Measurements from ENCODE around the gene RTN4RL2.

RTN4RL2 gene

DNA sequence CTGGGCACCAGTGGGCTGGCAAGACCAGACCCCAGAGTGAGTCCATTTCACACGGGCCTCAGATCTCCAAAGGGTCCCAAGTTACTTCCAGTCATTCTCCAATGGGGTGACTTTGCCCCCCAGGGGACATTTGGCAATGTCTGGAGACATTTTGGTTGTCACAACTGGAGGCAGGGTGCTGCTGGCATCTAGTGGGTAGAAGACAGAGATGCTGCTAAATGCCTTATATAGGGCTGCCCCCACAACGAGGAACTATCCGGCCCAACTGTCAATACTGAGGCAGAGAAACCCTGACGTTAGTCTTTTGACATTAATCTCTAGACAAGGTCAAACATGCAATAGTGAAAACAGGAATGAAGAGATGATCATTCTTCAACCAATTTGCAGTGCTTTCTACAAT is 6.4 kb downstream of the RTN4RL2 start:
- no peak overlapping the region for H3K9ac ChIP-seq (ENCODE audit: low read length)
- H3K36me3 ChIP-seq (ENCODE audit: control insufficient read depth, insufficient read depth, low read length) = no peaks in the 10 kb centered on the region
- no peak overlapping the region for H3K4me3 ChIP-seq (ENCODE audit: low read depth, low read length)
- peaks cover 36% of the 10 kb centered on the region for H3K27me3 ChIP-seq (ENCODE audit: control insufficient read depth, insufficient read depth, low read length)
- no peaks in the 10 kb centered on the region for H3K9me3 ChIP-seq (ENCODE audit: control insufficient read depth, insufficient read depth, low read depth, low read length)
- H3K27ac ChIP-seq (ENCODE audit: low read depth, low read length) = no peak overlapping the region
- peaks cover 43% of the 10 kb centered on the region for H3K4me1 ChIP-seq (ENCODE audit: control insufficient read depth, insufficient read depth, low read length)

DNA sequence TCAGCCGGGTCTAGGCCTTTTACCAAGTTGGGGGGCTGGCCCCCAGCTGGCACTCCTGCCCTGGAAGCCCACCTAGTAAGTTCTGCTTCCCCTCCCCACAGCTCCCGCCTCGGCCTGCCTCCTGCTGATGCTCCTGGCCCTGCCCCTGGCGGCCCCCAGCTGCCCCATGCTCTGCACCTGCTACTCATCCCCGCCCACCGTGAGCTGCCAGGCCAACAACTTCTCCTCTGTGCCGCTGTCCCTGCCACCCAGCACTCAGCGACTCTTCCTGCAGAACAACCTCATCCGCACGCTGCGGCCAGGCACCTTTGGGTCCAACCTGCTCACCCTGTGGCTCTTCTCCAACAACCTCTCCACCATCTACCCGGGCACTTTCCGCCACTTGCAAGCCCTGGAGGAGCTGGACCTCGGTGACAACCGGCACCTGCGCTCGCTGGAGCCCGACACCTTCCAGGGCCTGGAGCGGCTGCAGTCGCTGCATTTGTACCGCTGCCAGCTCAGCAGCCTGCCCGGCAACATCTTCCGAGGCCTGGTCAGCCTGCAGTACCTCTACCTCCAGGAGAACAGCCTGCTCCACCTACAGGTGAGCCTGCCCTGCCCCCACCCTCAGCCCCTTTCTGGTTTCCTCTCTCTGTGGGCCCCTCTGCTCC is 7.3 kb downstream of the RTN4RL2 start:
- Histone ChIP-seq H3K4me3 (ENCODE audit: low read depth, low read length) (no peak overlapping the region), H3K4me1 (ENCODE audit: control insufficient read depth, insufficient read depth, low read length) (peaks cover 42% of the 10 kb centered on the region), H3K27me3 (ENCODE audit: control insufficient read depth, insufficient read depth, low read length) (peaks cover 28% of the 10 kb centered on the region), H3K9ac (ENCODE audit: low read length) (no peak overlapping the region), H3K27ac (ENCODE audit: low read depth, low read length) (no peak overlapping the region), H3K9me3 (ENCODE audit: control insufficient read depth, insufficient read depth, low read depth, low read length) (no peaks in the 10 kb centered on the region), H3K36me3 (ENCODE audit: control insufficient read depth, insufficient read depth, low read length) (no peaks in the 10 kb centered on the region)

DNA sequence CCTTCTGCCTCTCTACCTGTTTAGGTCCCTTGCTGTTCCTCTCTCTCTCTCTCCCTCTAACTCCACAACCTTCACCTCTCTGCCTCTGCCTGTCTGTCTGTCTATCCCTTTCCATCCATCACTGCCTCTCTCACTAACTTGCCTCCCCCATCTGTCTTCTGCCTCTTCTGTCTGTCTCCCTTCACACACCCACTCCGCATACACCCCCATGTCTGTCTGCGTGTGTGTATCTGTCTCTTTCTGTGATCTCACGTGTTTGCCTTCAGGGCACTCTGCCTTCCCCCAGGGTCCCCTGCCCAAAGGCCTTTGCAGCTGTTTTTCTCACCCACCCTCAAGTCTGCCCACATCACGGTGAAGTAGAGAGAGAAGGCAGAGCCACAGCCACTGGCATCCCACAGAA is 7.9 kb downstream of the RTN4RL2 start:
- no peaks in the 10 kb centered on the region for H3K36me3 ChIP-seq (ENCODE audit: control insufficient read depth, insufficient read depth, low read length)
- peaks cover 26% of the 10 kb centered on the region for H3K27me3 ChIP-seq (ENCODE audit: control insufficient read depth, insufficient read depth, low read length)
- H3K9ac ChIP-seq (ENCODE audit: low read length) = no peak overlapping the region
- H3K4me3 ChIP-seq (ENCODE audit: low read depth, low read length) = no peak overlapping the region
- peaks cover 35% of the 10 kb centered on the region for H3K4me1 ChIP-seq (ENCODE audit: control insufficient read depth, insufficient read depth, low read length)
- H3K9me3 ChIP-seq (ENCODE audit: control insufficient read depth, insufficient read depth, low read depth, low read length) = no peaks in the 10 kb centered on the region
- no peak overlapping the region for H3K27ac ChIP-seq (ENCODE audit: low read depth, low read length)

DNA sequence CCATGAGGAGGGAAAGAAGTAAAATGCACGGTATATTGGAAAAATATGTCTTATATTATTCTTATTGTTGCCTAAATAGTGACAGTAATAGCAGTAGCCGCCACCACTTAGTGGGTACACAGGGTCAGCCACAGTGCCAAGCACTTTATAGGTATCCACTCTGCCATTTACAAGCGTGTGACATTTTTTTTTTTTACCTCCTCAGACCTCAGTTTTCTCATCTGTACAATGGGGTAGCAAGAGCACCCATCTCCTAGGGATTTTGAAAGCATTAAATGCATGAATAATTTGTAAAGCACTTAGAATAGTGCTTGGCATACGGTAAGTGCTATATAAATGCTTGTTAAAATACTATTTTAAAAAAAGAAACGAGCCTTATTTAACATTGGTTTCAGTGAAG is 8.9 kb downstream of the RTN4RL2 start:
- Histone ChIP-seq H3K9ac (ENCODE audit: low read length) (no peak overlapping the region), H3K4me3 (ENCODE audit: low read depth, low read length) (no peak overlapping the region), H3K9me3 (ENCODE audit: control insufficient read depth, insufficient read depth, low read depth, low read length) (no peaks in the 10 kb centered on the region), H3K4me1 (ENCODE audit: control insufficient read depth, insufficient read depth, low read length) (peaks cover 29% of the 10 kb centered on the region), H3K27ac (ENCODE audit: low read depth, low read length) (no peak overlapping the region), H3K27me3 (ENCODE audit: control insufficient read depth, insufficient read depth, low read length) (peaks cover 19% of the 10 kb centered on the region), H3K36me3 (ENCODE audit: control insufficient read depth, insufficient read depth, low read length) (no peaks in the 10 kb centered on the region)

DNA sequence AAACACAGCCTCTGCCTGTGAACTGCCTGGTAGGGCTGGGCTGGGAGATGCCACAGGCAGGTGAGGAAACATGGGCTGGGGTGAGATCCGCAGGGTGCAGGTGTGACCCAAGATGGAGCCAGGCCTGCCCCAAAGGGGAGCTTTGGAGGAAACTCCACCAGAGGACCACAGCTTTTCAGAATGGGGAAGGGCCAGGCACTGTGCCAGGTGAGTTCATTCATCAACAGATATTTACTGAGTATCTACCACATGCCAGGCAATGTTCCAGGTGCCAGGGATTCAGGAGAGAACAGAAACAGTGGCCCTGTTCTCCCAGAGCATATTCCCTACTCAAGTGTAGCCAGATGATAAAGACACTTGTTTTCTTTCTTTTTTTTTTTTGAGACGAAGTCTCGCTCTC is 11.2 kb downstream of the RTN4RL2 start:
- no peak overlapping the region for H3K9ac ChIP-seq (ENCODE audit: low read length)
- no peak overlapping the region for H3K27ac ChIP-seq (ENCODE audit: low read depth, low read length)
- H3K9me3 ChIP-seq (ENCODE audit: control insufficient read depth, insufficient read depth, low read depth, low read length) = no peaks in the 10 kb centered on the region
- H3K4me3 ChIP-seq (ENCODE audit: low read depth, low read length) = no peak overlapping the region
- no peaks in the 10 kb centered on the region for H3K36me3 ChIP-seq (ENCODE audit: control insufficient read depth, insufficient read depth, low read length)
- peaks cover 28% of the 10 kb centered on the region for H3K4me1 ChIP-seq (ENCODE audit: control insufficient read depth, insufficient read depth, low read length)
- H3K27me3 ChIP-seq (ENCODE audit: control insufficient read depth, insufficient read depth, low read length) = peaks cover 32% of the 10 kb centered on the region

DNA sequence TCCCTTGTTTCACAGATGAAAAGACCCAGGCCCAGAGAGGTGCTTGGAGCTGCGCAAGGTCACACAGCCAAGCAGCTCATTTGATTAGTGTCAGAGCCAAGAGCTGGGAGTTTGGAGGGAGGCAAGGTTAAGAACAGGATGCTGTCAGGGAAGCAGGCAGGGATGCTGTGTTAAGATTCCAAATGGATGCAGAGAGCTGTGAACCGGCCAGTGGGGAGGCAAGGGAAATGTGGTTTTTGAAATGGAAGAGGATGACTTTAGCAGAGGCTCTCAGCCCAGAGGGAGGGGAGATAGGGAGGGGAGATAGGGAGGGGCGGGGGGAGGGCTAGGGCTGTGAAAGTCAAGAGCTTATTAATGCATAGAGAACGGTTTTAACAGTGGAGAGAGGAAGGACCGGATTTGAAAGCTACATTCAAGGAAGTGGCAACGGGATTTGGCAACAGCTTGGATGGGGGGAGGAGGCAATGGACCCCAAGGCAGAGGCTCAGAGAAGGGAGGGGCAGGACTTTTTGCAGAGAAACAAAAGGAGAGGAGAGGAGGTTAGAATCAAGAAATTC is 13.0 kb downstream of the RTN4RL2 start:
- Histone ChIP-seq H3K27me3 (ENCODE audit: control insufficient read depth, insufficient read depth, low read length) (peaks cover 50% of the 10 kb centered on the region), H3K27ac (ENCODE audit: low read depth, low read length) (no peak overlapping the region), H3K4me3 (ENCODE audit: low read depth, low read length) (no peak overlapping the region), H3K9ac (ENCODE audit: low read length) (no peak overlapping the region), H3K9me3 (ENCODE audit: control insufficient read depth, insufficient read depth, low read depth, low read length) (no peaks in the 10 kb centered on the region), H3K36me3 (ENCODE audit: control insufficient read depth, insufficient read depth, low read length) (no peaks in the 10 kb centered on the region), H3K4me1 (ENCODE audit: control insufficient read depth, insufficient read depth, low read length) (peaks cover 28% of the 10 kb centered on the region)

DNA sequence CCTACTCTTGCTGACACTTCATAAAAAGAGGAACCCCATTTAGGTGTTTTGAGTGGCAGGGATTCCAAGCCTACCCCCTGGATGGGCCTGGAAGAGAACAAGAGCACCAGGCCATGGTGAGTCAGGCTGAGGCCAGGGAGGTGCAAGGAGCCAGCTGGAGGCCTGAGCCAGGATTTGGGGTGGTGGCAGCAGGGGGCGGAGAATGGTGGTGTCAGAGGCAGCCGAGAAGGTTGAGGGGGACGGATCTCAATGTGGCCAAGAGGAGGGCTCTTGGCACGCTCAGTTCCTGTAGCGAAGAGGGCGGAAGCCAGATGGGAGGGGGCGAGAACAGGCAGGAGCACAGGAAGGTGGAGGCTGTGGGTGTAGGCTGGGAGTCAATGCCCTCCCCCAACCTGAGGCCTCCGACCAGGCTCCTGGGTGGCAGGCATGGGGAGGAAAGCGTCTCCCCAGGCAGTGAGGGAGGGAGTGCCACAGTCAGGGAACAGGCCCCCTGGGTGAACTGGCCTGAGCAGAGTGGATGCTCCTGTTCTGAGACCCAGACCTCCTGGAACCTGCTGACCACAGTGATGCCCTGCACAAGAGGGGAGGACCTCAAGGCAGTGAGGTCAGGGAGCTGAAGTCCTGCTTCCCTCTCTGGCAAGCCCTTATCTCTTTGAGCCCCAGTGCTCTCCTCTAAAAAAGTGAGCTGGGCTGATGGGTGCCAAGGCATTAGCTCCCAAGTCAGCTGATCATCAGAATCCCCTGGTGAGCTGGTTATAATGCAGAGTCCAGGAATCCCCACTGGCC is 13.9 kb downstream of the RTN4RL2 start:
- Histone ChIP-seq H3K9me3 (ENCODE audit: control insufficient read depth, insufficient read depth, low read depth, low read length) (no peaks in the 10 kb centered on the region), H3K36me3 (ENCODE audit: control insufficient read depth, insufficient read depth, low read length) (no peaks in the 10 kb centered on the region), H3K27ac (ENCODE audit: low read depth, low read length) (no peak overlapping the region), H3K4me3 (ENCODE audit: low read depth, low read length) (no peak overlapping the region), H3K9ac (ENCODE audit: low read length) (no peak overlapping the region), H3K4me1 (ENCODE audit: control insufficient read depth, insufficient read depth, low read length) (peaks cover 23% of the 10 kb centered on the region), H3K27me3 (ENCODE audit: control insufficient read depth, insufficient read depth, low read length) (peaks cover 52% of the 10 kb centered on the region)

DNA sequence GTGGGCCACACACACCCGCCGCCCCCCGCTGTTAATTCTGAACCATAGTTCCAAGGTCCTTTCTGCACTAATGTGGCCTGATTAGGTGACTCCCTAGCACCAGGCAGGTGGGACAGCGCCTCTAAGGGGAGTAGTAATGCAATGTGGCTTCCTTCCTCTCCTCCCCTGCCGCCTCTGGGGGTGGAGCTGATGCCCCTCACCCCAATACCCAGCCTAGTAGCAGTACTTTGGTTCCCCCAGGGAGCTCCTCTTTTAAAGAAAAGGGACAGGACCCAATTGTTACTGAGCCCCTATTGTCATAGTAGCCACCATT is 14.4 kb downstream of the RTN4RL2 start:
- Histone ChIP-seq H3K9me3 (ENCODE audit: control insufficient read depth, insufficient read depth, low read depth, low read length) (no peaks in the 10 kb centered on the region), H3K36me3 (ENCODE audit: control insufficient read depth, insufficient read depth, low read length) (no peaks in the 10 kb centered on the region), H3K4me1 (ENCODE audit: control insufficient read depth, insufficient read depth, low read length) (peaks cover 23% of the 10 kb centered on the region), H3K4me3 (ENCODE audit: low read depth, low read length) (no peak overlapping the region), H3K27me3 (ENCODE audit: control insufficient read depth, insufficient read depth, low read length) (peaks cover 52% of the 10 kb centered on the region), H3K27ac (ENCODE audit: low read depth, low read length) (no peak overlapping the region), H3K9ac (ENCODE audit: low read length) (no peak overlapping the region)

DNA sequence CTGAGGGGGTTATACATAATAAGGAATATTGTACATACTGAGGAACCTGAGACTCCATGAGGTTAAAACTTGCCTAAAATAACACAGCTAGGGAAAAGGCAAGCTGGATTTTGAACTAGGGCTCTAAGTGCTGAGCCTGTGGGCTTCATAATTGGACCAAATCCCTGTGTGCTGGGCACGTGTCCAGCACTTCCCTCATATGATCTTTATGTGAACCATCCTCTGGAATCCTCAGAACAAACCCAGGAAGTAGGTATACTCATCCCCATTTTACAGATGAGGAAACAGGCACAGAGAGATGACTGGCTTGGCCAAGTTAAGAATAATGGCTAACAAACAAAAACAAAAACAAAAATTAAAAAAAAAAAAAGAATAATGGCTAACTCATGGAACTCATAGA is 14.9 kb downstream of the RTN4RL2 start:
- H3K4me3 ChIP-seq (ENCODE audit: low read depth, low read length) = no peak overlapping the region
- H3K36me3 ChIP-seq (ENCODE audit: control insufficient read depth, insufficient read depth, low read length) = no peaks in the 10 kb centered on the region
- peaks cover 25% of the 10 kb centered on the region for H3K4me1 ChIP-seq (ENCODE audit: control insufficient read depth, insufficient read depth, low read length)

DNA sequence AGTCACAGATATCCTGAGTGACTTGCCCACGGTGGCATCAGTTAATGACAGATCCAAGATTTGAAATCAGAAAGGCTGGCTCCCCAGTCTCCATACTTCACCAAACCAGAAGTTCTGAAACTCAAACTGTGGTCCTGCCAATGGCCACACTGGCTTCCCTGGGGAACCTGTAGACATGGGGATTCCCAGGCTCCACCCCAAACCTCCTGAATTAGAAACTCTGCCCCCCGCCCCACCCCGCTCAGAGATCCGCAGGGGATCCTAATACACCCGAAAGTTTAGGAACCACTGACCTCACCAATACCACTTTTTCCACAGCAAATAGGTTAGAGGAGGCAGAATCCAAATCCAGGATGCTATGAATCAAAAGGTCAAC is 15.3 kb downstream of the RTN4RL2 start:
- Histone ChIP-seq H3K9me3 (ENCODE audit: control insufficient read depth, insufficient read depth, low read depth, low read length) (no peaks in the 10 kb centered on the region), H3K27me3 (ENCODE audit: control insufficient read depth, insufficient read depth, low read length) (peaks cover 58% of the 10 kb centered on the region), H3K9ac (ENCODE audit: low read length) (no peak overlapping the region), H3K4me1 (ENCODE audit: control insufficient read depth, insufficient read depth, low read length) (peaks cover 29% of the 10 kb centered on the region), H3K36me3 (ENCODE audit: control insufficient read depth, insufficient read depth, low read length) (no peaks in the 10 kb centered on the region), H3K27ac (ENCODE audit: low read depth, low read length) (no peak overlapping the region), H3K4me3 (ENCODE audit: low read depth, low read length) (peak overlapping the region; percentile 63)

More for the DNA sequence above, 14.9 kb downstream of the RTN4RL2 start:
- Histone ChIP-seq H3K27ac (ENCODE audit: low read depth, low read length) (no peak overlapping the region), H3K27me3 (ENCODE audit: control insufficient read depth, insufficient read depth, low read length) (peaks cover 55% of the 10 kb centered on the region), H3K9me3 (ENCODE audit: control insufficient read depth, insufficient read depth, low read depth, low read length) (no peaks in the 10 kb centered on the region), H3K9ac (ENCODE audit: low read length) (no peak overlapping the region)

DNA sequence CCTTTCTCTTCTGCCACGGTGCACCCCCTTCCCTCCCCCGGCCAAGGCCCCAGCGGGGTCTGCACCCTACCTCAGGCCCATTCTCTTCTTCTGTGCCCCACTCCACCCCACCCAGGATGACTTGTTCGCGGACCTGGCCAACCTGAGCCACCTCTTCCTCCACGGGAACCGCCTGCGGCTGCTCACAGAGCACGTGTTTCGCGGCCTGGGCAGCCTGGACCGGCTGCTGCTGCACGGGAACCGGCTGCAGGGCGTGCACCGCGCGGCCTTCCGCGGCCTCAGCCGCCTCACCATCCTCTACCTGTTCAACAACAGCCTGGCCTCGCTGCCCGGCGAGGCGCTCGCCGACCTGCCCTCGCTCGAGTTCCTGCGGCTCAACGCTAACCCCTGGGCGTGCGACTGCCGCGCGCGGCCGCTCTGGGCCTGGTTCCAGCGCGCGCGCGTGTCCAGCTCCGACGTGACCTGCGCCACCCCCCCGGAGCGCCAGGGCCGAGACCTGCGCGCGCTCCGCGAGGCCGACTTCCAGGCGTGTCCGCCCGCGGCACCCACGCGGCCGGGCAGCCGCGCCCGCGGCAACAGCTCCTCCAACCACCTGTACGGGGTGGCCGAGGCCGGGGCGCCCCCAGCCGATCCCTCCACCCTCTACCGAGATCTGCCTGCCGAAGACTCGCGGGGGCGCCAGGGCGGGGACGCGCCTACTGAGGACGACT is 15.9 kb downstream of the RTN4RL2 start:
- peak overlapping the region; percentile 63 for H3K4me3 ChIP-seq (ENCODE audit: low read depth, low read length)
- H3K4me1 ChIP-seq (ENCODE audit: control insufficient read depth, insufficient read depth, low read length) = peaks cover 29% of the 10 kb centered on the region
- no peak overlapping the region for H3K27ac ChIP-seq (ENCODE audit: low read depth, low read length)
- H3K9me3 ChIP-seq (ENCODE audit: control insufficient read depth, insufficient read depth, low read depth, low read length) = no peaks in the 10 kb centered on the region
- peaks cover 63% of the 10 kb centered on the region for H3K27me3 ChIP-seq (ENCODE audit: control insufficient read depth, insufficient read depth, low read length)
- H3K9ac ChIP-seq (ENCODE audit: low read length) = no peak overlapping the region
- no peaks in the 10 kb centered on the region for H3K36me3 ChIP-seq (ENCODE audit: control insufficient read depth, insufficient read depth, low read length)
